Activated CD8-positive, alpha-beta memory T cell treated with anti-CD3 and anti-CD28 coated beads for 48 hours (primary cell): ENCODE data around the gene FMNL3.
"Not testable (repeated sequence)": the region's sequence is repeated elsewhere in the genome, so short reads cannot be mapped to it uniquely, and the experiment has no call there.

Source experiments
- DNase-seq, 3 experiments: peaks; one replicate each; pipeline ENCODE4 v3.0.0-alpha.2; 2020; ENCODE audit warnings: low read depth in 2 of 3, low spot score in 2 of 3

Gene FMNL3, protein sequence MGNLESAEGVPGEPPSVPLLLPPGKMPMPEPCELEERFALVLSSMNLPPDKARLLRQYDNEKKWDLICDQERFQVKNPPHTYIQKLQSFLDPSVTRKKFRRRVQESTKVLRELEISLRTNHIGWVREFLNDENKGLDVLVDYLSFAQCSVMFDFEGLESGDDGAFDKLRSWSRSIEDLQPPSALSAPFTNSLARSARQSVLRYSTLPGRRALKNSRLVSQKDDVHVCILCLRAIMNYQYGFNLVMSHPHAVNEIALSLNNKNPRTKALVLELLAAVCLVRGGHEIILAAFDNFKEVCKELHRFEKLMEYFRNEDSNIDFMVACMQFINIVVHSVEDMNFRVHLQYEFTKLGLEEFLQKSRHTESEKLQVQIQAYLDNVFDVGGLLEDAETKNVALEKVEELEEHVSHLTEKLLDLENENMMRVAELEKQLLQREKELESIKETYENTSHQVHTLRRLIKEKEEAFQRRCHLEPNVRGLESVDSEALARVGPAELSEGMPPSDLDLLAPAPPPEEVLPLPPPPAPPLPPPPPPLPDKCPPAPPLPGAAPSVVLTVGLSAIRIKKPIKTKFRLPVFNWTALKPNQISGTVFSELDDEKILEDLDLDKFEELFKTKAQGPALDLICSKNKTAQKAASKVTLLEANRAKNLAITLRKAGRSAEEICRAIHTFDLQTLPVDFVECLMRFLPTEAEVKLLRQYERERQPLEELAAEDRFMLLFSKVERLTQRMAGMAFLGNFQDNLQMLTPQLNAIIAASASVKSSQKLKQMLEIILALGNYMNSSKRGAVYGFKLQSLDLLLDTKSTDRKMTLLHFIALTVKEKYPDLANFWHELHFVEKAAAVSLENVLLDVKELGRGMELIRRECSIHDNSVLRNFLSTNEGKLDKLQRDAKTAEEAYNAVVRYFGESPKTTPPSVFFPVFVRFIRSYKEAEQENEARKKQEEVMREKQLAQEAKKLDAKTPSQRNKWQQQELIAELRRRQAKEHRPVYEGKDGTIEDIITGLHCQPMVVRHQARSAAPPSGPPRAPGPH

DNA sequence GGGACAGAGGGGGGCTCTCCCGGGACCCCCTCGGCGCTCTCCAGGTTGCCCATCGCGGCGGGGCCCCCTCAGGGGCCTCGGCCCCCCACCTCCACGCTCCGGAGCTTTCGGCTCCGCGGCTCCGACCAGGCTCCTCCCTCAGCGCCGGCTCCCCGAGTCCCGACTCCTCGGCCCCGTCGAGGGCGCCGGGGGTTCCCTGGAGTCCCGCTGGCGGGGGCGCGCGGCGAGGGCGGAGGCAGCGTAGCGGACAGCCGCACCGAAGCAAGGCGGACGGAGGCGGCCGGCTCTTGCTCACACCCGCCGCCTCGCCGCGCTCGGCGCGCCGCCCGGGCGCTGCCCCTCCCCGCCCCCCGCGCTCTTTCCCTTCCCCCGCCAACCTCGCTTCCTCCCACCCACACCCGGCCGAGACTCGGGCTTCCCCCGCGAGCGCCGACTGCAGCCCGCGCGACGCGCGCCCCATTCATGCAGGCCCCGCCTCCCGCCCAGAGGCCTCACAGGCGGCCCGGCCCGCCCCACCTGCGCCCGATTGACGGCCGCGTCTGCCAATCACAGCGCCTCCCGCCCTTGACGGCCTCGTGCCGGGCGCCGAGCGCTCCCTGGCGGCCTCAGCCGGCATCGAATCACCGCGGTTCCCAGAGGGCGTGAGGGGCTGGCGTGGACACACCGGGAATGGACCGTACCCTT is at the start of gene FMNL3:
Gene FMNL3, minus strand, starts transcription at position 278 of the 684 bp plus-strand sequence. Its CDS starts 225 bp downstream, at position 53.
- DNase-seq, result peak; percentile 97 to 99 (median 98)

DNA sequence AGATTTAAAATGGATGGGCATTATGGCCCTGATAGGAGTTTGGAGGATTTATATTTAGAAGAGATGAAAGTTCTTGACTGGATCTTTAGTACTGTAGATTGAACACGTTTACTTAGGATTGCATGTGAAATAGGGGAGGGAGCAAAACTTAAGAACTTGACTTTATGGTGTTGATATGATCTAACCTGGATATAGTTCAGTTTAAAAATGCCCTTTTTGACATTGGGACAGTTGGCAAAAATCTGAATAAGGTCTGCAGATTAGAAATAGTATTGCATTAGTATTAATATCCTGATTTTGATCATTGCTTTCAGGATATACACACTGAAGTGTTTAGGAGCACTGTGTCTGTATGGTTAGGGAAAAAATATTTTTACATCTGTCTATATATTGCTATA is 43.8 kb upstream of the FMNL3 start:
- no peak for DNase-seq

DNA sequence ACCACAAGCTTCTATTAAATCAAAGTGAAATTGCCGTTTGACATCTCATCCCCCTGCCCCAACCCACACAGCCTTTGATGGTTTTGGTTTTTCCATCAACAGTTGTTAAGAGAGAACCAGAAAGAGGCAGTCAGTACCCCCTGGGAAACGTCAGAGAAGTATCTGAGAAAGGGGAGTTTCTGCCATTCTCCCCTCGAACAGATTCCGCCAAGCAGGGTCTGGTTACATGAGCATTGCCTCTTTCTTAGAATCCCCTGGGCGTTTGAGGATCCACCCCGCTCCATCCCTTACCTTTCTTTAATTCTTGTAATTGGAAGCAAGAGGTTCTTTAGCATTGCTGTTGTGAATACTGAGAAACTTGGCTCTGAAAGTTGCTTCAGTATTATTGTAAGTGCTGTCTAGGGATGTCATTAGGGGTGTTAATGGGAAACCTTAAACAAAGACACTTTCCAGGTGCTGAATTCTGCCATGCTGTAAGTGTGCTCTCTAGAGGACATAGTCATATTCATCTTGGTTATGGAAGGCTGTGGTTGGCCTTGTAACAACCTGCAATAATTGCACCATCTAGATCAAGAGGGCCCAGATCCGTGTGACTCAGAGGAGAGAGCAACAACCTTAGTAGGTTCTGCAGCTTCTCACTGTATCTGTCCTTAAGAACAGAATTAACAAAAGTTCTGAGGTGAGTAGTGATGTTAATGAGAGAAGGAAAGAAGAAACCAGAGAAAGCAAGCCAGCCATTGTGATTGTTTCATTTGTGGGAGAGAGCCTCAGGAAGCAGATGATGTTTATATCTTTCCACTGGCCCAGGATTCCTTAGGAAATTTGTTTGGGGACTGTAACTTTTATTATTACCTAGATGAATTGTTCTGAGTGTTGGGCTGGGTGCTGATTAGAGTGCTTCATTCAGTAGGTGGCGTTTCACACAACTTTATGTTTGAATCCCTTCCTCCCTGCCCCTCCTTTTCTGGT is 43.1 kb upstream of the FMNL3 start:
- DNase-seq, result peak in 1 of 3 experiments; percentile 14

DNA sequence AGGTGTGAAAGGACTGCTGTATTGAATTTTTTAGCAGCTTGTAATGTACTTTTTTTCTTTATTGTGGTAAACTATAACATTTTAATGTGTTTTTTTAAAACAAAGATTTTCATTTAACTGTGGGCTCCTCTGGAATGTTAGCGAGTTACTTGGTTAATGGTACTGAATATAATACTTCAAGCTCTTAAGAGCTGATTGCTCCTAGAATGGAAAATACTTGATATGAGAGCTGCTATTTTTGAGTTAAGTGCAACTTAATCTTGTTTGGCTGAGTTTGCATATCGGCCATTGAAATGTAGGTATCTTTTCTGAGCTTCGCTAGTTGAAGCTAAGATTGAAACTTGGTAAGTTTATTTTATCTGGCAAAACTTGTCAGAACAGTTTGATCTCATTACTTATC is 41.6 kb upstream of the FMNL3 start:
- no peak for DNase-seq

DNA sequence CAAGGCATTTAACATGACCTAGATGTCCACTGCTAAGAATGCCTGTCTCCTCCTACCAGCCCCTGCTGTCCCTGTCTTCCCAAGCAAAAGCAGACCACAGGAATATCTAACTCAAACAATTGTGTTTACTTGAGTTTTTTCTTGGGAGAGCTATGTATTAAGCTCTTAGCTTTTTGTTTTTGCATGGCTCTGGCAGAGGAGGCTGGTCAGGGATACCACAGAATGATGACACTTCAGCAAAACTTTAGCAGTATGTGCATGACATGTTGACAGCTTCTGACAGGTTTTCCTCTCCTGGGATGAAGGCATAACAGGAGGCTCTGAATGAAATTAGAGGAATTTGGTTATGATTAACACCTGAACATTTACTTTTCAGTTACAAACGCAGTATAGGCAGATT is 41.1 kb upstream of the FMNL3 start:
- no peak for DNase-seq

DNA sequence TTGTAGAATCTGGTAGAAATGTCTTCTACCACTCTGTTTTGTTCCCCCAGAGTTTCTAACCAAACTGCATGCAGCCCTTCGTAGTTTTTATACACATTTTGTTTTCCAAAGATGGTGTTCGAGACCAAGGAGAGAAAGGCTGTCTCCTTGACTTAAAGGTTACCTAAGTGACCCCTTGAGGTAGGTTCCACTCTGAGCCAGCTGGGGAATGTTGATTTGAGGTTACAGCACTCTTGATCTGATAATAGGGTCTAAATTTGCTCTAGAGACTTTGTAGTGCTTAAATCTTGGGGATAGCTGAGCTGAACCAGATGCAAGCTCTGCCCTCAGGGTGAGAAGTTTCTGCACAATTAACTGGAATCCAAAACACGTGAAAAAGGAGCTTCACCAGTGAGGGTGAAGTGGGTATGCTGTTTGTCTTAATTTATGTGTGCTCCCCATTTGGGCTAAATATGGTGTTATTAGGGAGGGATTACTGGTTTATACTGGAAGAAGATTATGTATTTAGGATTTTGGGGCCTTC is 37.2 kb upstream of the FMNL3 start:
- DNase-seq, result no peak

DNA sequence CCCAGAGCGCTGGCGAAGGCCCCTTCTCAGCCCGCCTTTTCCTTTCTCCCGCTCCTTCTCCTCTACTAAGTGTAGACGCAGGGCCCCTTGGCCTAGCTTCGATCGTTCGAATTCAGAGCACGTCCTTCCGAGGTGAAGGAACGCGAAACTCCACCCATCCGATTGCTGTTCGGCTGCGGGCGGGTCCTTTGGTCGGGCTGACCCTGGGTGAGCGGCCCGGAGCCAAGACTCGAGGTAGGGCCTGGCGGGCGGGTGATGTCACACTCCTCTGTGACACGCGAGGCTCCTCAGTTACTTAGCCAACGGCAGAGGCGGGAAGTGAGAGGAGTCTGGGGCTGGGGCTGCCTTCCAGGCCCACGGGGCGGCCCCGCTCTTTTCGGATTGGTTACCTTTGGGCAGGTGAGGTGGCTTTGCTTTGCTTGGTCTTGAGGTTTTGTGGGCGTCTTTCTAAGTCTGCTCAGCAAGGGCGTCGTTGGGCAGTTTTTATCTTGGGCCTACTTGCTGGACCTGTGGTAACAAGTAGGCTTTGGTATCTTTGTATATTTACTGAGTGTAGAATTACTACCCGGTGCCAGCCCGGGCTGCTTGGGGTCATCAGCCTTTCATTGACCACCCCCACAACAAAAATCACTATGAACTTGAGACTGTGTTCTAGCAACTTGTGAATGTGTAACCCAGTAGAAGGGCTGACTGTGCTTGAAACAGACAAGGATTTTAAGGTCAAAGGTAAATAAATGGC is 34.8 kb upstream of the FMNL3 start:
- DNase-seq, result peak; percentile 63 to 79 (median 73)

DNA sequence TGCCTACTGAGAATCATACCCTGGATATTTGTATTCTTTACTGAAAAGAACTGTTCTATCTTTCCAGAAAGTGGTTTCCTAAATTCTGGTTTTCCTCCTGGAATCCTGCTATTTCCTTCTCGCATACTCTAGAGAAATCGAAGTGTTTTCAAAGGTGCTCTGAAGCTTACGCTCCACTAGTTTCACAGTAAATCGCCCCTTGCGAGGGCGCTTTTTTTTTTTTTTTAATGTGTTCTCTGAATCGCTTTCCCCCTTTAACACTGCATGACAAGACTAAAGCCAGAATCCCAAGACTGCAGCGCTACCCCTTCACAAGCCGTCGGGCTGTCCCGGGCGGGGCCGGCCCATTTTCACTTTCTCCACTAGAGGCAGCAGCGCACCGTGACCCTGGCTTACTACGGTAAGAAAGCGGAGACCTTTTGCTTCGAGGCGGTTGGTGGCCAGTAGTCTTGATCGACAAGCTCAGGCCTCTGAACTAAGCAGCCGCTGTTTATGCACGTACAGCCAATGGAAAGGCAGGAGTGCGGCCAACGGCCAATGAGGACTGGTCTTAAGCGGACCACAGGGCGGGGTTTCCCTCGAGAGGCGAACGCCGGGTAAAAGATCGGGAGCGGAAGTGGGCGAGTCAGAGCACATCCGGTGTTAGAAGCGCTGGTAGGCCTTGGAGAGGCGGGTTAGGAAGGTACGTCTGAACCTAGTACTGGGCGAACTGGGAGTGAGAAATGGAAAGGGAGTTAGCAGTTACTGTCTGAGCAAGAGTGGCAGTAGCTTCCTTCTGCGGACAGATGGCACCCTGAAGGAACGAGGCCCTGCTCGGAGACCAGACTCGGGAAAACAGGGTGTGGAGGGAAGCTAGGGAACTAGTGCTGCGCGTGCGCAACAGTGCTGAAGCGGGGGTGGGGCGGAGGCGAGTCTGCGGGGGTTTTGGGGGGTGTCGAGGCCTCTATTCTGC is 34.0 kb upstream of the FMNL3 start, which contains the start of gene TMBIM6:
Gene TMBIM6, plus strand, starts transcription at position 628 of the 952 bp plus-strand sequence. CDS start 10,937 bp downstream, outside the sequence.
- peak; percentile 87 to 96 (median 94) for DNase-seq

DNA sequence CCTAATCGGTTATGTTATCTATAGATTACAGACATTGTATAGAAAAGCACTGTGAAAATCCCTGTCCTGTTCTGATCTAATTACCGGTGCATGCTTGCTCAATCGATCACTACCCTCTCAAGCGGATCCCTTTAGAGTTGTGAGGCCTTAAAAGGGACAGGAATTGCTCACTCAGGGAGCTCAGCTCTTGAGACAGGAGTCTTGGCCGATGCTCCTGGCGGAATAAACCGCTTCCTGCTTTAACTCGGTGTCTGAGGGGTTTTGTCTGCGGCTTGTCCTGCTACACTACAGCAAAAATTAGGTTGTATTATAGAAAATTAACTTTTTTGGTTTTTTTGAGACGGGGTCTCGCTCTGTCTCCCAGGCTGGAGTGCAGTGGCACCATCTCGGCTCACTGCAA is 33.1 kb upstream of the FMNL3 start:
- DNase-seq, result not testable (repeated sequence)

DNA sequence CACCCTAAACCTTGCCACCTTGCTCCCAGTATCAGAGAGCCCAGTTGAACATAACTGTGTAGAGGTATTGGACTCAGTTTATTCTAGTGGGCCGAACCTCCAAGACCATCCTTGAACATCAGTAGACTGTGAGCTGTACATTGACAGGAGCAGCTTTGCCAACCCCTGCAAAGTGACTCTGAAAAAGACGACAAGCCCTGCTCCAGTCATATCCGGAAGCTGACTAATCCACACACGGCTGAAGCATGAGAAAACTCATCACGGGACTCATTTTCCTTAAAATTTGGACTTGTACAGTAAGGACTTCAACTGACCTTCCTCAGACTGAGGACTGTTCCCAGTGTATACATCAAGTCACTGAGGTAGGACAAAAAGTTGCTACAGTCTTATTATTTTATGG is 31.5 kb upstream of the FMNL3 start:
- DNase-seq, result not testable (repeated sequence)

DNA sequence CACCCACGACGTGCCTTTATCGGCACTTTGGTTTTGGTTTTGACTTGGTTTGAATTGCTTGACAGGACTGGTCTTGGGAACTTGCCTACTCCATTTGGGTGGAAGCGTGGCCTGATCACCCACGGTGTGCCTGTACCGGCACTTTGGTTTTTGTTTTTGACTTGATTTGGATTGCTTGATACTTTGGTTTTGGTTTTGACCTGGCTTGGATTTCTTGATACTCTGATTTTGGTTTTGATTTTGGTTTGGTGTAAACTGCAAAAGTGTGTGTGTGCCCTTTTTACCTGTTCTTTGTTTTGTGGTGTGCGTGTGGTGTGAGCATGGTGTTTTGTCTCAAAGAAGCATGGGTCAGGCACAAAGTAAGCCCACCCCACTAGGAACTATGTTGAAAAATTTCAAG is 27.7 kb upstream of the FMNL3 start:
- not testable (repeated sequence) for DNase-seq

DNA sequence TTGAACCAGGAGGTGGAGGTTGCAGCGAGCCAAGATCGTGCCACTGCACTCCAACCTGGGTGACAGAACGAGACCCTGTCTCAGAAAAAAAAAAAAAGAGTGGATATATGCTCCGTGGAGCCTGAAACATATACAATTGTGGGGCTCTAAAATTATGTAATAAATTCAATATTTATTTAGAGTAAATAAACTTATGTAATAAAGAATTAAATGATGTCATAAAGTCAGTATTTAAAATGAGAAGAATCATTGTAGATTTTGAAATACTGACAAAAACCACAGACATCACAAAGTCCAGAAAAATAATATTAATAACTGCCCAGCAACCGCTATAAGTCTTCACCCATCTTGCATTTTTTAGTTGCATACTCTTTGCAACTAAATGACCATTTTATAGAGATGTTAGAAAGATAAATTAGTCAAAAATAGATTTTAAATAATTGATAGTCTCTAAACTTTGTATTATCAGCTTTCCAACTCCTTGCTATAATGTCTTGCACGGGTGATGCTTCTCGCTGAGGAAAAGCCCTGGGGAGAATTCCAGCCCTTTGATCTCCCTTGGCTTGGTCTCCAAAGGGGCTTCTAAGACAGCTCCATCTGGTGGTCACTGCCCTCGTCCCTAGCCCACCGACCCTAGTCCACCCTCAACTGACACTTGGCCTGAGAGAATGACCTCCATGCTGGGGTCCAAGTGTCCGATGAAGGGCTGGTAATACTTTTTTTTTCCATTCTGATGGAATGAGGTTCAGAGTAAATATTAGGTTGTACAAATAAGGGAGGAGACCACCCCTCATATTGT is 26.2 kb upstream of the FMNL3 start:
- DNase-seq, result no peak

DNA sequence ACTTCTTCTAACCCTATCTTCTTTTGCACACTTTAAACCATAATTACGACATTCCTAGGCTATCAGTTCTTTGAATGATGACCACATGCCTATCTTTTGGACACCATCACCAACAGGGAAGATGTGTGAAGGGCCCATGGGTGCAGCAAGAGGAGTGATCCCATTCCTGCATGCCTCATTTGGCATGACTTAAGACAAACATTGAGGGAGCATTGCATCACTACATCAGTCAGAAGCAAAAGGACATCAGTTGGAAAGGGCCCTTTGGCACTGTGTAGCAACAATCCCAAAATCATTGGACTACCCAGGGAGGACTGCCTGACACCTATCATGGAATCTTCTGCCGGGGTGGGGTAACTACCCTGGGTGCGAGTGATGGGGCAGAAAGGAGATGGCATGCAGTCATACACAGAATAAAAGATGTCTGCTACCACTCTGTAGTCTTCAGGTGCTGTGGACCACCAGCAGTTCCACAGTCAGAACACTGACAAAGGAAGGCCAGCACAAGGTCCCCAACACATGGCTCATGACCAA is 23.4 kb upstream of the FMNL3 start:
- no peak for DNase-seq

DNA sequence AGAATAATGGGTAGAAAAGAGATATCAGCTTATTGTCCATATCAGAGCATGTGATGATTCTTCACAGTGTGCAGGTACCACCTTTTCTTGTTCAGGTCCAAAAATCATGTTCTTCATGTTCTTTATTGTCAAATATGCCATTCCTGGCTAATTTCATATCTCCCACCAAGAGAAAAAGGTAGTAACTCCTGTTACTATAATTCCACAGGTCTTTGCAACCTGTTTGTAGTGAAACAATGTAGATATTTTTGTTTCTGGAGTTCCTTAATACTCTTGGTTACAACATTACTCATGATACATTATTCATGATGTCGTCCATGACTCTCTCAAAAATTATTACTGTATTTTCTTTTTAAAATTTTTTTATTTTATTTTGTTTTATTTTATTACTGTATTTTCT is 22.8 kb upstream of the FMNL3 start:
- DNase-seq, result no peak

DNA sequence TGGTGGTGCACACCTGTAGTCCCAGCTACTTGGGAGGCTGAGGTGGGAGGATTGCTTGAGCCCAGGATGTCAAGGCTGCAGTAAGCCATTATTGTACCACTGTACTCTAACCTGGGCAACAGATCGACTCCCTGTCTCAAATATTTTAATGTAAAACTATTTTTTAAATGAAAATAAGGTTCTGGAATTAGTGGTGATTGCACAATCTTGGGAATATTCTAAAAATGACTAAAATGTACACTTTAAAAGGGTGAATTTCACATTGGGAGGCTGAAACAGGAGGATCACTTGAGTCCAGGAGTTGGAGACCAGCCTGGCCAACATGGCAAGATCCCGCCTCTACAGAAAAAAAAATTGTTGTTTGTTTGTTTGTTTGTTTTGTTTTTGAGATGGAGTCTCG is 21.2 kb upstream of the FMNL3 start:
- DNase-seq, result no peak

DNA sequence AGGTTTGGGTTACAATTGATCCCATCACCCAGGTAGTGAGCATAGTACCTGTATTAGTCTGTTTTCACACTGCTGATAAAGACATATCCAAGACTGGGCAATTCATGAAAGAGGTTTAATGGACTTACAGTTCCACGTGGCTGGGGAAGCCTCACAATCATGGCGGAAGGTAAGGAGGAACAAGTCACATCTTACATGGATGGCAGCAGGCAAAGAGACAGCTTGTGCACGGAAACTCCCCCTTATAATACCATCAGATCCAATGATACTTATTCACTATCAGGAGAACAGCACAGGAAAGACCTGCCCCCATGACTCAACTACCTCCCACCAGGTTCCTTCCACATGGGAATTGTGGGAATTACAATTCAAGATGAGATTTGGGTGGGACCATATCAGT is 14.2 kb upstream of the FMNL3 start:
- DNase-seq, result not testable (repeated sequence)

DNA sequence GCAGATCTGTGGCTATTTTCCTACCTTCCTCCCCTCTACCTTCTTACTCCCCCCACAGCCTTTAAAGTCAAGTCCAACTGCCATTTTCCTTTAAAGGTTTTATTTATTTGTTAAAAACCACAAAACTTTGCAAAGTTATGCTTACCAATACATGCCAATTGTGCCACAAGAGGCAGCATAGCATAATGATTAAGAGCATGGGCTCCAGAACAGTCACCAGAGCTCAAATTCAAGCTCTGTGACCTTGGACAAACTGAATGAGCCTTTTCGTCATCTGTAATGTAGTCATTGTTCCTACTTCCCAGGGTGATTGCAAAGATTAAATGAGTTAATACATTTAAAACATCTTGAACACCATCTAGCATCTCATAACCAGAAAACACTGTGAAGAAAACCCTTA is 13.0 kb upstream of the FMNL3 start:
- no peak for DNase-seq
